Astrocyte (in vitro differentiated cells and primary cell): ENCODE measurements around the gene COL27A1. TPM values are rescaled to one million over a fixed set of nuclear protein-coding genes. Genes with fewer than 3 reads are reported as not detected.
"Not testable (repeated sequence)": the region's sequence is repeated elsewhere in the genome, so short reads cannot be mapped to it uniquely, and the experiment has no call there.

Experiments
- DNase-seq: peaks from one replicate; pipeline ENCODE4 v3.0.0-alpha.2; 2010; ENCODE audit warnings: low read depth
- FAIRE-seq: peaks from 2 replicates; lab custom pipeline; 2011; peaks lifted over from hg19 to GRCh38; lab: Jason Lieb, UNC
- H2AFZ ChIP-seq: 2 replicates; pipeline ENCODE4 v1.6.0; 2012; ENCODE audit warnings: low read depth, low read length, inconsistent platforms
- H3K27ac ChIP-seq: 2 replicates; pipeline ENCODE4 v1.5.1; 2011; ENCODE audit warnings: low read depth, low read length, inconsistent platforms
- H3K27me3 ChIP-seq: 2 replicates; pipeline ENCODE4 v1.6.0; 2011; ENCODE audit warnings: low read length, inconsistent platforms; ENCODE audit not compliant: insufficient read depth
- H3K36me3 ChIP-seq: 2 replicates; pipeline ENCODE4 v1.5.1; 2011; ENCODE audit warnings: low read length, inconsistent platforms; ENCODE audit not compliant: insufficient read depth
- H3K4me1 ChIP-seq: 2 replicates; pipeline ENCODE4 v1.5.1; 2011; ENCODE audit warnings: low read length, inconsistent platforms; ENCODE audit not compliant: insufficient read depth
- H3K4me2 ChIP-seq: 2 replicates; pipeline ENCODE4 v1.6.0; 2012; ENCODE audit warnings: low read length, inconsistent platforms
- H3K4me3 ChIP-seq: 2 replicates; pipeline ENCODE4 v1.5.1; 2011; ENCODE audit warnings: low read depth, mild to moderate bottlenecking, low read length, inconsistent platforms; ENCODE audit not compliant: insufficient read depth
- H3K79me2 ChIP-seq: 2 replicates; pipeline ENCODE4 v1.6.0; 2012; ENCODE audit warnings: mild to moderate bottlenecking, low read length, inconsistent platforms; ENCODE audit not compliant: insufficient read depth
- H3K9ac ChIP-seq: 2 replicates; pipeline ENCODE4 v1.6.0; 2012; ENCODE audit warnings: mild to moderate bottlenecking, low read length, inconsistent platforms
- H3K9me3 ChIP-seq: 2 replicates; pipeline ENCODE4 v1.5.1; 2012; ENCODE audit warnings: low read depth, mild to moderate bottlenecking, low read length, inconsistent platforms; ENCODE audit not compliant: insufficient read depth
- H4K20me1 ChIP-seq: 2 replicates; pipeline ENCODE4 v1.6.0; 2012; ENCODE audit warnings: low read length, inconsistent platforms; ENCODE audit not compliant: insufficient read depth
- H3K27ac Mint-ChIP-seq: one replicate; pipeline ENCODE4 v1.8.0; 2021; ENCODE audit warnings: mild to moderate bottlenecking, mixed read lengths; ENCODE audit not compliant: unreplicated experiment
- H3K27me3 Mint-ChIP-seq: one replicate; pipeline ENCODE4 v1.8.0; 2021; ENCODE audit warnings: low read depth, mixed read lengths; ENCODE audit not compliant: unreplicated experiment
- H3K36me3 Mint-ChIP-seq: one replicate; pipeline ENCODE4 v1.8.0; 2021; ENCODE audit warnings: low read depth, mixed read lengths; ENCODE audit not compliant: unreplicated experiment
- H3K4me1 Mint-ChIP-seq: one replicate; pipeline ENCODE4 v1.8.0; 2021; ENCODE audit warnings: low read depth, mixed read lengths; ENCODE audit not compliant: unreplicated experiment
- H3K4me3 Mint-ChIP-seq: one replicate; pipeline ENCODE4 v1.8.0; 2021; ENCODE audit warnings: mild to moderate bottlenecking, moderate library complexity, mixed read lengths; ENCODE audit not compliant: unreplicated experiment
- H3K9me3 Mint-ChIP-seq: one replicate; pipeline ENCODE4 v1.8.0; 2021; ENCODE audit warnings: mild to moderate bottlenecking, mixed read lengths; ENCODE audit not compliant: unreplicated experiment
- CTCF ChIP-seq: IDR thresholded peaks from 2 replicates; pipeline ENCODE4 v1.5.1; 2011; ENCODE audit warnings: low read depth, mild to moderate bottlenecking, inconsistent platforms, low read length, moderate library complexity; ENCODE audit not compliant: insufficient read depth
- EZH2 ChIP-seq: IDR thresholded peaks from 2 replicates; pipeline ENCODE4 v1.6.1; 2012; ENCODE audit warnings: mild to moderate bottlenecking, low read length, inconsistent platforms; ENCODE audit not compliant: insufficient read depth
- total RNA-seq: library from RNA; stranded (reverse); gene quantifications from 2 replicates; pipeline ENCODE4 v1.2.1, GENCODE V29; 2021

The COL27A1 gene
- total RNA-seq, 1 donor from 2014 or later: 31.2 TPM

- Histone ChIP-seq H3K4me2 (no peak overlapping the region), H2AFZ (no peak overlapping the region), H3K79me2 (no peaks in the 10 kb centered on the region), H3K9ac (no peak overlapping the region), H3K4me1 (peaks cover 3% of the 10 kb centered on the region), H3K9me3 (no peaks in the 10 kb centered on the region), H4K20me1 (no peaks in the 10 kb centered on the region), H3K27ac (no peak overlapping the region), H3K4me3 (no peak overlapping the region), H3K36me3 (no peaks in the 10 kb centered on the region), H3K27me3 (no peaks in the 10 kb centered on the region)
- Mint-ChIP-seq H3K27ac (peak overlapping the region; percentile 64), H3K36me3 (peaks cover under 1% of the 10 kb centered on the region), H3K4me1 (peaks cover 4% of the 10 kb centered on the region), H3K9me3 (peaks cover 5% of the 10 kb centered on the region), H3K4me3 (no peak overlapping the region), H3K27me3 (peaks cover 7% of the 10 kb centered on the region)
- no peak for DNase-seq
- TF ChIP-seq EZH2 (no peak), CTCF (no peak)
- FAIRE-seq: no peak
These were observed 162.5 kb downstream of the COL27A1 start for GRCh38 chr9:114317665-114318357.

- no peaks in the 10 kb centered on the region for H3K36me3 Mint-ChIP-seq
- FAIRE-seq (no peak), DNase-seq (no peak)
- Histone ChIP-seq H3K36me3 (no peaks in the 10 kb centered on the region), H3K4me1 (peaks cover 3% of the 10 kb centered on the region), H3K27ac (no peak overlapping the region), H3K4me2 (no peak overlapping the region), H3K4me3 (no peak overlapping the region), H3K27me3 (no peaks in the 10 kb centered on the region), H3K79me2 (no peaks in the 10 kb centered on the region), H3K9ac (no peak overlapping the region), H4K20me1 (no peaks in the 10 kb centered on the region), H3K9me3 (no peaks in the 10 kb centered on the region), H2AFZ (no peak overlapping the region)
- H3K4me3 Mint-ChIP-seq: no peak overlapping the region
- TF ChIP-seq EZH2 (no peak), CTCF (no peak)
- H3K4me1 Mint-ChIP-seq: peaks cover 4% of the 10 kb centered on the region
- peaks cover 5% of the 10 kb centered on the region for H3K9me3 Mint-ChIP-seq
- H3K27ac Mint-ChIP-seq: no peak overlapping the region
- H3K27me3 Mint-ChIP-seq: peaks cover 7% of the 10 kb centered on the region
These were observed 163.1 kb downstream of the COL27A1 start for GRCh38 chr9:114318416-114318815.

GRCh38 chr9:114319147-114319546, 163.8 kb downstream of the COL27A1 start:
- Histone ChIP-seq H3K36me3 (no peaks in the 10 kb centered on the region), H4K20me1 (no peaks in the 10 kb centered on the region), H3K4me2 (no peak overlapping the region), H2AFZ (no peak overlapping the region), H3K9me3 (no peaks in the 10 kb centered on the region), H3K27me3 (no peaks in the 10 kb centered on the region), H3K4me1 (peaks cover 3% of the 10 kb centered on the region), H3K9ac (no peak overlapping the region), H3K27ac (no peak overlapping the region), H3K4me3 (no peak overlapping the region), H3K79me2 (no peaks in the 10 kb centered on the region)
- TF ChIP-seq CTCF: no peak
- no peak for TF ChIP-seq EZH2
- peaks cover 4% of the 10 kb centered on the region for H3K4me1 Mint-ChIP-seq
- H3K27ac Mint-ChIP-seq: peak overlapping the region; percentile 49
- H3K4me3 Mint-ChIP-seq: no peak overlapping the region
- no peaks in the 10 kb centered on the region for H3K36me3 Mint-ChIP-seq
- H3K27me3 Mint-ChIP-seq: peaks cover 7% of the 10 kb centered on the region
- peaks cover 5% of the 10 kb centered on the region for H3K9me3 Mint-ChIP-seq
- FAIRE-seq (no peak), DNase-seq (no peak)

- not testable (repeated sequence) for H3K27ac Mint-ChIP-seq, H3K4me3 ChIP-seq, H3K4me2 ChIP-seq, H3K4me1 ChIP-seq, H3K9me3 Mint-ChIP-seq, H3K79me2 ChIP-seq, H3K27me3 ChIP-seq, H3K9ac ChIP-seq, H2AFZ ChIP-seq, H3K9me3 ChIP-seq, H3K36me3 Mint-ChIP-seq, H3K4me1 Mint-ChIP-seq, H4K20me1 ChIP-seq, H3K36me3 ChIP-seq, H3K27me3 Mint-ChIP-seq, H3K4me3 Mint-ChIP-seq, H3K27ac ChIP-seq, FAIRE-seq
- peak; percentile 71 for DNase-seq
These were observed 165.4 kb downstream of the COL27A1 start for GRCh38 chr9:114320710-114321109.
